Suprapubic skin (tissue), 4 donors: ENCODE data around the gene SHC2.

Source experiments
- EP300 ChIP-seq: sonication (generic); formaldehyde crosslinking; IDR thresholded peaks from one replicate; pipeline ENCODE4 v1.6.1; 2017; ENCODE audit warnings: antibody characterized with exemption
- POLR2A ChIP-seq, 2 donors: fragments of 450-650 bp; IDR thresholded peaks; one replicate each; pipeline ENCODE4 v1.6.1; 2017; ENCODE audit warnings: antibody characterized with exemption in 2 of 2, mild to moderate bottlenecking in 2 of 2, moderate library complexity in 2 of 2
- POLR2AphosphoS5 ChIP-seq, 3 donors: sonication (generic); formaldehyde crosslinking; IDR thresholded peaks; one replicate each; pipeline ENCODE4 v1.6.1; 2017; ENCODE audit warnings: antibody characterized with exemption in 3 of 3
- TF ChIP-seq, protein P1 (sequence below), 2 donors: fragments of 200-600 bp in 1 of 2; fragments of 450-650 bp in 1 of 2; sonication (generic) in 1 of 2; IDR thresholded peaks; one replicate each; pipeline ENCODE4 v1.5.1; 2016 to 2019; ENCODE audit warnings: antibody characterized with exemption in 2 of 2, mild to moderate bottlenecking in 1 of 2, moderate library complexity in 1 of 2

- no peak for TF ChIP-seq POLR2A (IDR thresholded peaks at IDR 0.05)
- no peak for TF ChIP-seq EP300
- TF ChIP-seq, protein P1, sequence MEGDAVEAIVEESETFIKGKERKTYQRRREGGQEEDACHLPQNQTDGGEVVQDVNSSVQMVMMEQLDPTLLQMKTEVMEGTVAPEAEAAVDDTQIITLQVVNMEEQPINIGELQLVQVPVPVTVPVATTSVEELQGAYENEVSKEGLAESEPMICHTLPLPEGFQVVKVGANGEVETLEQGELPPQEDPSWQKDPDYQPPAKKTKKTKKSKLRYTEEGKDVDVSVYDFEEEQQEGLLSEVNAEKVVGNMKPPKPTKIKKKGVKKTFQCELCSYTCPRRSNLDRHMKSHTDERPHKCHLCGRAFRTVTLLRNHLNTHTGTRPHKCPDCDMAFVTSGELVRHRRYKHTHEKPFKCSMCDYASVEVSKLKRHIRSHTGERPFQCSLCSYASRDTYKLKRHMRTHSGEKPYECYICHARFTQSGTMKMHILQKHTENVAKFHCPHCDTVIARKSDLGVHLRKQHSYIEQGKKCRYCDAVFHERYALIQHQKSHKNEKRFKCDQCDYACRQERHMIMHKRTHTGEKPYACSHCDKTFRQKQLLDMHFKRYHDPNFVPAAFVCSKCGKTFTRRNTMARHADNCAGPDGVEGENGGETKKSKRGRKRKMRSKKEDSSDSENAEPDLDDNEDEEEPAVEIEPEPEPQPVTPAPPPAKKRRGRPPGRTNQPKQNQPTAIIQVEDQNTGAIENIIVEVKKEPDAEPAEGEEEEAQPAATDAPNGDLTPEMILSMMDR (IDR thresholded peaks at IDR 0.05): no peak
- TF ChIP-seq POLR2AphosphoS5 (IDR thresholded peaks at IDR 0.05): no peak
These were observed 52.4 kb downstream of the SHC2 start for GRCh38 chr19:408441-408901.
